Peyer's patch (tissue), 4 donors: ENCODE data around the gene TNS3.

ENCODE experiments used
- POLR2A ChIP-seq, 2 donors: fragments of 450-650 bp; IDR thresholded peaks; one replicate each; pipeline ENCODE4 v1.5.1; 2017; ENCODE audit warnings: antibody characterized with exemption in 2 of 2, mild to moderate bottlenecking in 2 of 2, moderate library complexity in 2 of 2
- TF ChIP-seq, protein P1 (sequence below), 6 experiments: fragments of 450-650 bp in 4 of 6; fragments of 200-600 bp in 2 of 6; sonication (generic) in 1 of 6; IDR thresholded peaks; one replicate each; pipeline ENCODE4 v1.5.1; 2017 to 2019; ENCODE audit warnings: antibody characterized with exemption in 6 of 6, mild to moderate bottlenecking in 3 of 6, moderate library complexity in 1 of 6

DNA sequence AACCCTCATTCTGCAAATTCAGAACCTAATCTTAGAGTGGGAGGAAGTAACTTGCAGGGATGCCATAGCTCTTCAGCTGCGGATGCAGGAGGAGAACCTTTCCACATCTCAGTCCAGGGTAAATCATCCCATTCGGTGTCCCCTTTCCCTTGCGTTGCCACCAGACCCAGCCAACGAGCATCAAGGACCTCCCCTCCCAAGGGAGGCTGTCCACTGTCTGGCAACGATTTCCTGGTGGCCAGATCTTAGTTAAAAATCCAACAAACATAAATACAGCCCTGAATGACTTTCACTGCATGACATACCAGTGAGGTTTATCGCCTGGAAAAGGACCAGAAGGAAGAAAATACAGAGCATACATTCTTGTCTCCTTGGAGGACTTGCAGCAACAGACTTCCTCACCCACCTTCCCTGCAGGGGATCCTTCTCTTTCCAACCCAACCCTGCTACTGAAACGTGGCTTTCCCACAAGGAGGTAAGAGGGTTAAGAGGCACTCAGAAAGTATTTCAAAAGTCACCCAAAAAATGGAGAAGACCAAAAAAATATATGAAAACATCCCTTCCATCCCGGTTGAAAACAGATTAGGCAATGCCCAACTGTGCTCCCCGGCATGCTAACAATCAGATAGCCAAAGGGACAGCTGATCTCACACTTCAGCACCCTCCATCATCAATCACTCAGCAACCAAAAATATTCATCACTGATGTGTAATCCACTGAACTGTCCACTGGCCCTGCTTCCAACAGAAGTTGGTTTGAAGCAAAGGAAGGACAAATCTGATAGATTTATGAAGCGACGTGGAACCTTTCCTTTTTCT, 206.6 kb downstream of the TNS3 start:
- TF ChIP-seq, protein P1, sequence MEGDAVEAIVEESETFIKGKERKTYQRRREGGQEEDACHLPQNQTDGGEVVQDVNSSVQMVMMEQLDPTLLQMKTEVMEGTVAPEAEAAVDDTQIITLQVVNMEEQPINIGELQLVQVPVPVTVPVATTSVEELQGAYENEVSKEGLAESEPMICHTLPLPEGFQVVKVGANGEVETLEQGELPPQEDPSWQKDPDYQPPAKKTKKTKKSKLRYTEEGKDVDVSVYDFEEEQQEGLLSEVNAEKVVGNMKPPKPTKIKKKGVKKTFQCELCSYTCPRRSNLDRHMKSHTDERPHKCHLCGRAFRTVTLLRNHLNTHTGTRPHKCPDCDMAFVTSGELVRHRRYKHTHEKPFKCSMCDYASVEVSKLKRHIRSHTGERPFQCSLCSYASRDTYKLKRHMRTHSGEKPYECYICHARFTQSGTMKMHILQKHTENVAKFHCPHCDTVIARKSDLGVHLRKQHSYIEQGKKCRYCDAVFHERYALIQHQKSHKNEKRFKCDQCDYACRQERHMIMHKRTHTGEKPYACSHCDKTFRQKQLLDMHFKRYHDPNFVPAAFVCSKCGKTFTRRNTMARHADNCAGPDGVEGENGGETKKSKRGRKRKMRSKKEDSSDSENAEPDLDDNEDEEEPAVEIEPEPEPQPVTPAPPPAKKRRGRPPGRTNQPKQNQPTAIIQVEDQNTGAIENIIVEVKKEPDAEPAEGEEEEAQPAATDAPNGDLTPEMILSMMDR (IDR thresholded peaks at IDR 0.05) = no peak
- no peak for TF ChIP-seq POLR2A (IDR thresholded peaks at IDR 0.05)
